ENCODE data around the gene CPSF7. TPM values are rescaled to one million over a fixed set of nuclear protein-coding genes. Genes with fewer than 3 reads are reported as not detected.

Gene CPSF7
- total and polyA plus RNA-seq, 2 donors (not counting 1 experiment from before 2014, with no cell fraction given) = 74.7 to 167 TPM

GRCh38 chr11:61415381-61415780 lies 14.4 kb downstream of the CPSF7 start:
- Histone ChIP-seq H3K9me3 (ENCODE audit: control extremely low read depth in 1 of 3, control insufficient read depth in 2 of 3, insufficient read depth in 1 of 3, low read length in 2 of 3) (no peaks in the 10 kb centered on the region), H3K4me3 (ENCODE audit: control extremely low read depth in 1 of 5, extremely low read depth in 1 of 5, insufficient read depth in 1 of 5, low read depth in 2 of 5, low read length in 4 of 5) (no peak overlapping the region), H3K27me3 (replicated peaks in 1 of 4; ENCODE audit: control extremely low read depth in 1 of 4, control insufficient read depth in 3 of 4, insufficient read depth in 4 of 4, low read length in 3 of 4) (no peaks in the 10 kb centered on the region), H2AFZ (ENCODE audit: insufficient read depth, low read depth, low read length, poor library complexity, severe bottlenecking) (no peak overlapping the region), H3K27ac (ENCODE audit: low read length in 2 of 2) (no peak overlapping the region), H3K36me3 (replicated peaks in 1 of 2; ENCODE audit: control extremely low read depth in 1 of 2, control insufficient read depth in 1 of 2, extremely low read depth in 1 of 2, insufficient read depth in 2 of 2, low read length in 1 of 2) (peaks cover 2 to 96% of the 10 kb centered on the region in 2 experiments), H3K9ac (ENCODE audit: low read length) (no peak overlapping the region), H3K79me2 (ENCODE audit: control insufficient read depth, insufficient read depth, low read length) (peaks cover 50% of the 10 kb centered on the region), H3K4me1 (ENCODE audit: control insufficient read depth in 2 of 2, insufficient read depth in 2 of 2, low read length in 2 of 2) (no peaks in the 10 kb centered on the region), H3K4me2 (replicated peaks; ENCODE audit: low read depth, low read length, poor library complexity, severe bottlenecking) (no peak overlapping the region), H4K20me1 (ENCODE audit: control insufficient read depth, insufficient read depth, low read length, poor library complexity, severe bottlenecking) (peaks cover 56% of the 10 kb centered on the region)
- ATAC-seq (ENCODE audit: low read depth) = no peak
- no peak for DNase-seq
- peaks cover 7% of the 10 kb centered on the region for H3K4me1 Mint-ChIP-seq
- no peaks in the 10 kb centered on the region for H3K9me3 Mint-ChIP-seq (ENCODE audit: insufficient read depth)
- WGBS (ENCODE audit: insufficient coverage) = 100% methylated on average over 4 of the region's 6 CpGs
- no peak for TF ChIP-seq CTCF (IDR thresholded peaks at IDR 0.05)
- no peak for TF ChIP-seq EZH2 (IDR thresholded peaks at IDR 0.05; ENCODE audit: borderline replicate concordance, insufficient read depth, low read depth, low read length, poor library complexity, severe bottlenecking)
- no peak overlapping the region for H3K27ac Mint-ChIP-seq
- no peaks in the 10 kb centered on the region for H3K27me3 Mint-ChIP-seq
- ChIA-PET CTCF (no interaction called here), POLR2A (no interaction called here)
- H3K4me3 Mint-ChIP-seq = no peak overlapping the region
- intact Hi-C loops (cut with micrococcal nuclease) = no loop called here

- Mint-ChIP-seq H3K9me3 (ENCODE audit: insufficient read depth) (no peaks in the 10 kb centered on the region), H3K4me3 (no peak overlapping the region), H3K4me1 (peaks cover 7% of the 10 kb centered on the region), H3K27ac (no peak overlapping the region), H3K27me3 (no peaks in the 10 kb centered on the region)
- H3K9ac ChIP-seq (ENCODE audit: low read length) = no peak overlapping the region
- ChIA-PET CTCF (no interaction called here), POLR2A (interaction anchor here (0.9 kb wide), 1 partner anchor 22 kb away, joined by 6 read pairs; the partner anchor contains the start of gene TMEM216)
- H3K9me3 ChIP-seq (ENCODE audit: control extremely low read depth in 1 of 3, control insufficient read depth in 2 of 3, insufficient read depth in 1 of 3, low read length in 2 of 3) = no peaks in the 10 kb centered on the region
- peaks cover 47% of the 10 kb centered on the region for H3K79me2 ChIP-seq (ENCODE audit: control insufficient read depth, insufficient read depth, low read length)
- TF ChIP-seq CTCF (IDR thresholded peaks at IDR 0.05) (no peak), EZH2 (IDR thresholded peaks at IDR 0.05; ENCODE audit: borderline replicate concordance, insufficient read depth, low read depth, low read length, poor library complexity, severe bottlenecking) (no peak)
- H3K27me3 ChIP-seq (replicated peaks in 1 of 4; ENCODE audit: control extremely low read depth in 1 of 4, control insufficient read depth in 3 of 4, insufficient read depth in 4 of 4, low read length in 3 of 4) = no peaks in the 10 kb centered on the region
- no peak for ATAC-seq (ENCODE audit: low read depth)
- no peak overlapping the region for H3K4me3 ChIP-seq (ENCODE audit: control extremely low read depth in 1 of 5, extremely low read depth in 1 of 5, insufficient read depth in 1 of 5, low read depth in 2 of 5, low read length in 4 of 5)
- DNase-seq = no peak
- H3K27ac ChIP-seq (ENCODE audit: low read length in 2 of 2) = no peak overlapping the region
- H3K4me2 ChIP-seq (replicated peaks; ENCODE audit: low read depth, low read length, poor library complexity, severe bottlenecking) = no peak overlapping the region
- H2AFZ ChIP-seq (ENCODE audit: insufficient read depth, low read depth, low read length, poor library complexity, severe bottlenecking) = no peak overlapping the region
- peaks cover 2 to 96% of the 10 kb centered on the region in 2 experiments for H3K36me3 ChIP-seq (replicated peaks in 1 of 2; ENCODE audit: control extremely low read depth in 1 of 2, control insufficient read depth in 1 of 2, extremely low read depth in 1 of 2, insufficient read depth in 2 of 2, low read length in 1 of 2)
- no CpG with 5 or more reads among the region's 2 CpGs for WGBS (ENCODE audit: insufficient coverage)
- H4K20me1 ChIP-seq (ENCODE audit: control insufficient read depth, insufficient read depth, low read length, poor library complexity, severe bottlenecking) = peaks cover 47% of the 10 kb centered on the region
- intact Hi-C loops (cut with micrococcal nuclease) = no loop called here
- H3K4me1 ChIP-seq (ENCODE audit: control insufficient read depth in 2 of 2, insufficient read depth in 2 of 2, low read length in 2 of 2) = no peaks in the 10 kb centered on the region
These were observed 15.2 kb downstream of the CPSF7 start for GRCh38 chr11:61414547-61414946.
